Dermis microvascular lymphatic vessel endothelial cell (primary cell): ENCODE results near the gene PDHA1. TPM values are rescaled to one million over a fixed set of nuclear protein-coding genes. Genes with fewer than 3 reads are reported as not detected.

Experiments used
- DNase-seq, 2 donors: peaks; one replicate each; pipeline versions ENCODE4 v3.0.0 to v3.0.0-alpha.2; 2010; ENCODE audit warnings: low read depth in 2 of 2
- total RNA-seq: library from RNA; depleted of rRNA; stranded (reverse); fragments of >200 nt; gene quantifications from 2 replicates; pipeline ENCODE4 v1.2.1, GENCODE V29; 2014

Gene PDHA1
- total RNA-seq, 1 donor from 2014 or later: 76.4 TPM

GRCh38 chrX:19375546-19375945 lies 31.8 kb downstream of the PDHA1 start:
- DNase-seq: no peak

GRCh38 chrX:19377799-19378198 lies 34.1 kb downstream of the PDHA1 start:
- DNase-seq: no peak

- DNase-seq: no peak
Measured at GRCh38 chrX:19381326-19381725, 37.6 kb downstream of the PDHA1 start.

GRCh38 chrX:19382555-19383145 lies 38.9 kb downstream of the PDHA1 start:
- peak in 1 of 2 donors; percentile 32 for DNase-seq

- no peak for DNase-seq
Measured at GRCh38 chrX:19386679-19387078, 43.0 kb downstream of the PDHA1 start.

GRCh38 chrX:19388064-19388679 lies 44.4 kb downstream of the PDHA1 start:
- no peak for DNase-seq

GRCh38 chrX:19388741-19389140 lies 45.0 kb downstream of the PDHA1 start:
- no peak for DNase-seq

GRCh38 chrX:19389227-19389845 lies 45.6 kb downstream of the PDHA1 start:
- DNase-seq: no peak

GRCh38 chrX:19392078-19392477 lies 48.4 kb downstream of the PDHA1 start:
- DNase-seq: no peak

GRCh38 chrX:19392703-19393102 lies 49.0 kb downstream of the PDHA1 start:
- no peak for DNase-seq

GRCh38 chrX:19403696-19404095 lies 60.0 kb downstream of the PDHA1 start:
- DNase-seq: no peak

- DNase-seq: no peak
Measured at GRCh38 chrX:19410259-19410658, 66.5 kb downstream of the PDHA1 start.

Other genes starting within 250 kb of the PDHA1 start
- not detected in 2 replicates for gene ADGRG2, start 221.5 kb upstream of the PDHA1 start, total RNA-seq
- under 0.01 and 0.13 TPM in 2 replicates for gene MAP3K15, start 171.6 kb downstream of the PDHA1 start, total RNA-seq